ENCODE data around the gene COL2A1. TPM values are rescaled to one million over a fixed set of nuclear protein-coding genes. Genes with fewer than 3 reads are reported as not detected.

The COL2A1 gene
- total and polyA plus RNA-seq, 4 donors: 0.05 to 8.7 (median 0.15) TPM; not detected in 1

DNA sequence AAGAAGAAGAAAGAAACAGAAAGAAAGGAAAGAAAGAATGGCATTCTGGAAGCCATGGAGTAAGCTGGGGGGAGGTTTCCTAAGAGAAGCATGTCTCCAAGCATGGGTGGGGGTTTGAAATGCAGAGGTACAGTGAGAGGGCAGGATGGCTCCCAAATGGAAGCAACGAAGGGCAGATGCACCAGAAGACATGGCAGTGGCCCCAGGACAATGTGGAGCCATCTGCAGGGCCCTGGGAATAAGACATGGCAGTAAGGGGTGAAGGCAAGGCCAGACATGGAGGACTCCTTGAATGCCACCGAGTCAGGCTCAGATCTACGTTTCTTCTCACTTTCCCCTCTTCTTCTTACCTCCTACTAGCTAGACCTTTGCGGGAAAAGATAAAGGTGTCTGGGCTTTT is 4.7 kb upstream of the COL2A1 start:
- TF ChIP-seq, protein P1, sequence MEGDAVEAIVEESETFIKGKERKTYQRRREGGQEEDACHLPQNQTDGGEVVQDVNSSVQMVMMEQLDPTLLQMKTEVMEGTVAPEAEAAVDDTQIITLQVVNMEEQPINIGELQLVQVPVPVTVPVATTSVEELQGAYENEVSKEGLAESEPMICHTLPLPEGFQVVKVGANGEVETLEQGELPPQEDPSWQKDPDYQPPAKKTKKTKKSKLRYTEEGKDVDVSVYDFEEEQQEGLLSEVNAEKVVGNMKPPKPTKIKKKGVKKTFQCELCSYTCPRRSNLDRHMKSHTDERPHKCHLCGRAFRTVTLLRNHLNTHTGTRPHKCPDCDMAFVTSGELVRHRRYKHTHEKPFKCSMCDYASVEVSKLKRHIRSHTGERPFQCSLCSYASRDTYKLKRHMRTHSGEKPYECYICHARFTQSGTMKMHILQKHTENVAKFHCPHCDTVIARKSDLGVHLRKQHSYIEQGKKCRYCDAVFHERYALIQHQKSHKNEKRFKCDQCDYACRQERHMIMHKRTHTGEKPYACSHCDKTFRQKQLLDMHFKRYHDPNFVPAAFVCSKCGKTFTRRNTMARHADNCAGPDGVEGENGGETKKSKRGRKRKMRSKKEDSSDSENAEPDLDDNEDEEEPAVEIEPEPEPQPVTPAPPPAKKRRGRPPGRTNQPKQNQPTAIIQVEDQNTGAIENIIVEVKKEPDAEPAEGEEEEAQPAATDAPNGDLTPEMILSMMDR (IDR thresholded peaks at IDR 0.05; ENCODE audit: control extremely low read depth, extremely low read depth): no peak
- WGBS, 2 donors: 80 to 85% methylated on average over 4 of the region's 4 CpGs

GRCh38 chr12:48008349-48008748 is 4.1 kb upstream of the COL2A1 start:
- no peaks in the 10 kb centered on the region for H3K36me3 ChIP-seq (ENCODE audit: control insufficient read depth in 4 of 4, insufficient read depth in 4 of 4, low read length in 4 of 4)
- DNase-seq (no peak), ATAC-seq (ENCODE audit: insufficient read depth, low FRiP score) (no peak)
- H3K9me3 ChIP-seq (ENCODE audit: control insufficient read depth in 4 of 4, insufficient read depth in 3 of 4, low read length in 3 of 4): no peaks in the 10 kb centered on the region
- H3K4me3 ChIP-seq: no peak overlapping the region
- peaks cover 0 to 65% (median 36%) of the 10 kb centered on the region in 3 donors for H3K27me3 ChIP-seq (ENCODE audit: control insufficient read depth in 3 of 3, insufficient read depth in 3 of 3, low read length in 2 of 3)
- TF ChIP-seq, protein P1 (IDR thresholded peaks at IDR 0.05; ENCODE audit: control extremely low read depth, extremely low read depth): no peak
- peaks cover 0 to 24% (median 10%) of the 10 kb centered on the region in 5 donors for H3K4me1 ChIP-seq (ENCODE audit: control insufficient read depth in 5 of 5, insufficient read depth in 5 of 5, low read length in 5 of 5)
- 53 to 77% methylated on average over 2 of the region's 2 CpGs for WGBS, 2 donors
- no peak overlapping the region for H3K9ac ChIP-seq (ENCODE audit: insufficient read depth in 1 of 2, low read length in 2 of 2)
- H3K27ac ChIP-seq (ENCODE audit: low read depth in 1 of 2, low read length in 1 of 2): no peak overlapping the region

More for the DNA sequence above, 4.7 kb upstream of the COL2A1 start:
- Histone ChIP-seq H3K36me3 (ENCODE audit: control insufficient read depth in 4 of 4, insufficient read depth in 4 of 4, low read length in 4 of 4) (no peaks in the 10 kb centered on the region), H3K4me3 (no peak overlapping the region), H3K27ac (ENCODE audit: low read depth in 1 of 2, low read length in 1 of 2) (no peak overlapping the region), H3K27me3 (ENCODE audit: control insufficient read depth in 3 of 3, insufficient read depth in 3 of 3, low read length in 2 of 3) (peaks cover 0 to 60% (median 31%) of the 10 kb centered on the region in 3 donors), H3K9me3 (ENCODE audit: control insufficient read depth in 4 of 4, insufficient read depth in 3 of 4, low read length in 3 of 4) (no peaks in the 10 kb centered on the region), H3K9ac (ENCODE audit: insufficient read depth in 1 of 2, low read length in 2 of 2) (no peak overlapping the region), H3K4me1 (ENCODE audit: control insufficient read depth in 5 of 5, insufficient read depth in 5 of 5, low read length in 5 of 5) (peaks cover 0 to 18% (median 10%) of the 10 kb centered on the region in 5 donors)
- DNase-seq (no peak), ATAC-seq (ENCODE audit: insufficient read depth, low FRiP score) (no peak)

DNA sequence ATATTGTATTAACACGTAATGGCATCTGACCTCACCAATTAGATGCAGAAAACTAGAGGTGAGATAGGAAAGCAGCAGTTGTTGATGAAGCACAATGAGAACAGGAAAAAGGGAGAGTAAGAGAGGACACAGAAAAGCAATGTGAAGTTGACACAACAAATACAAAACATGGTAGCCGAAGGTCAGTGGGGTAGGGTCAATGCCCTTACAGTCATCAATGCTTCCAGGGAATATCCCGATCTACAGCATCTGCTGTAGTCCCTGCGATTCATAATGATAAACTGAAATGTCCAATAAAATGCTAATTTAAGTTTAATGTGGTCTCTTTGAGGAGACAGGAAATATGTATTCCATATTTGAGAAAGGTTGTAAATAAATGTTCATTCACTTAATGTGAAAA is 2.9 kb upstream of the COL2A1 start:
- no peak for ATAC-seq (ENCODE audit: insufficient read depth, low FRiP score)
- DNase-seq: no peak
- peaks cover 0 to 36% (median 10%) of the 10 kb centered on the region in 5 donors for H3K4me1 ChIP-seq (ENCODE audit: control insufficient read depth in 5 of 5, insufficient read depth in 5 of 5, low read length in 5 of 5)
- TF ChIP-seq, protein P1 (IDR thresholded peaks at IDR 0.05; ENCODE audit: control extremely low read depth, extremely low read depth): no peak
- no peaks in the 10 kb centered on the region for H3K9me3 ChIP-seq (ENCODE audit: control insufficient read depth in 4 of 4, insufficient read depth in 3 of 4, low read length in 3 of 4)
- 92 to 96% methylated on average over 4 of the region's 4 CpGs for WGBS, 2 donors
- H3K27me3 ChIP-seq (ENCODE audit: control insufficient read depth in 3 of 3, insufficient read depth in 3 of 3, low read length in 2 of 3): peaks cover 0 to 72% (median 46%) of the 10 kb centered on the region in 3 donors
- no peak overlapping the region for H3K9ac ChIP-seq (ENCODE audit: insufficient read depth in 1 of 2, low read length in 2 of 2)
- H3K4me3 ChIP-seq: no peak overlapping the region
- H3K27ac ChIP-seq (ENCODE audit: low read depth in 1 of 2, low read length in 1 of 2): no peak overlapping the region
- no peaks in the 10 kb centered on the region for H3K36me3 ChIP-seq (ENCODE audit: control insufficient read depth in 4 of 4, insufficient read depth in 4 of 4, low read length in 4 of 4)

DNA sequence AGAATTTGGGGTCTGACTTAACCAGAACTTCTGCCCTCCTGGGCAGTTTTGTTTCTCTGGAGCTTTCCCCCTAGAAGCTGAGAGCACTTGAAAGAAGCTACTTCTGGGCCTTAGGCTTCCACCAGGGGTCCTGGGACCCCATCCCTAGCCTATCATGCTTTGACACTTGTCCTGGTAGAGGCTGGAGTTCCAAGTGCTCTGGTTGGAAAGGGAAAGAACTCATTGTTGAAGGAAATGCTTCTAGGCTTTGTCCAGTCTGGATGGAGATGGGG is 1.4 kb upstream of the COL2A1 start:
- Histone ChIP-seq H3K36me3 (ENCODE audit: control insufficient read depth in 4 of 4, insufficient read depth in 4 of 4, low read length in 4 of 4) (no peaks in the 10 kb centered on the region), H3K9ac (ENCODE audit: insufficient read depth in 1 of 2, low read length in 2 of 2) (no peak overlapping the region), H3K4me1 (ENCODE audit: control insufficient read depth in 5 of 5, insufficient read depth in 5 of 5, low read length in 5 of 5) (peaks cover 0 to 51% (median 10%) of the 10 kb centered on the region in 5 donors), H3K27ac (ENCODE audit: low read depth in 1 of 2, low read length in 1 of 2) (no peak overlapping the region), H3K4me3 (no peak overlapping the region), H3K27me3 (ENCODE audit: control insufficient read depth in 3 of 3, insufficient read depth in 3 of 3, low read length in 2 of 3) (peaks cover 0 to 79% (median 58%) of the 10 kb centered on the region in 3 donors), H3K9me3 (ENCODE audit: control insufficient read depth in 4 of 4, insufficient read depth in 3 of 4, low read length in 3 of 4) (no peaks in the 10 kb centered on the region)
- ATAC-seq (ENCODE audit: insufficient read depth, low FRiP score): no peak
- TF ChIP-seq, protein P1 (IDR thresholded peaks at IDR 0.05; ENCODE audit: control extremely low read depth, extremely low read depth): no peak
- no peak for DNase-seq

Measured in lung (tissue), 12 donors.